Endothelial cell of umbilical vein (primary cell): ENCODE results near the gene INPP4B. TPM values are rescaled to one million over a fixed set of nuclear protein-coding genes. Genes with fewer than 3 reads are reported as not detected.

Experiments used
- BruUV-seq: library from RNA; stranded (reverse); fragments of 400-500 nt; replicated peaks from 2 replicates; lab custom pipeline; 2021; lab: Mats Ljungman, UMichigan
- CTCF ChIA-PET: fragments of 300-600, 350-600 bp; sonication (Branson Sonifier 250); formaldehyde crosslinking; loops from one replicate; lab custom pipeline; 2021; ENCODE audit warnings: antibody characterized with exemption, inconsistent platforms; lab: Charles Lee
- POLR2A ChIA-PET: fragments of 300-600, 350-600 bp; sonication (Branson Sonifier 250); formaldehyde crosslinking; loops from one replicate; lab custom pipeline; 2021; ENCODE audit warnings: antibody characterized with exemption, inconsistent platforms; lab: Charles Lee
- DNase-seq: peaks from one replicate; pipeline ENCODE4 v3.0.0-alpha.2; 2011; ENCODE audit warnings: low read depth, low spot score
- FAIRE-seq: peaks from 2 replicates; lab custom pipeline; 2011; peaks lifted over from hg19 to GRCh38; lab: Jason Lieb, UNC
- H2AFZ ChIP-seq: 2 replicates; pipeline ENCODE4 v1.6.0; 2012; ENCODE audit warnings: low read depth, low read length, control low read depth, inconsistent platforms
- H3K27ac ChIP-seq: 2 replicates; pipeline ENCODE4 v1.5.1; 2011; ENCODE audit warnings: low read depth, mild to moderate bottlenecking, control low read depth, low read length, moderate library complexity; ENCODE audit not compliant: insufficient read depth
- H3K27me3 ChIP-seq, 2 experiments: 2 replicates each; pipeline versions ENCODE4 v1.6.0 to v1.6.1; 2011; ENCODE audit warnings: low read length in 2 of 2, mixed read lengths in 1 of 2; ENCODE audit not compliant: control insufficient read depth in 2 of 2, insufficient read depth in 2 of 2
- H3K36me3 ChIP-seq, 2 experiments: 2 replicates in 1 of 2; 3 replicates in 1 of 2; pipeline ENCODE4 v1.5.1; 2011; ENCODE audit warnings: low read length in 2 of 2, mild to moderate bottlenecking in 1 of 2, moderate library complexity in 1 of 2; ENCODE audit not compliant: control insufficient read depth in 2 of 2, insufficient read depth in 2 of 2; ENCODE audit errors: extremely low read depth in 1 of 2
- H3K4me1 ChIP-seq: 3 replicates; pipeline ENCODE4 v1.5.1; 2011; ENCODE audit warnings: mild to moderate bottlenecking, low read length; ENCODE audit not compliant: control insufficient read depth, insufficient read depth; ENCODE audit errors: extremely low read depth
- H3K4me2 ChIP-seq: 2 replicates; pipeline ENCODE4 v1.6.1; 2011; ENCODE audit warnings: low read length, control low read depth, mixed read lengths; ENCODE audit not compliant: insufficient read depth
- H3K4me3 ChIP-seq, 3 experiments: fragments of 200-600 bp in 1 of 3; sonication (generic), shearing (Covaris generic) in 1 of 3; replicated peaks in 1 of 3; 2 replicates each; pipeline ENCODE4 v1.5.1; 2011 to 2016; ENCODE audit warnings: control low read depth in 3 of 3, low read length in 3 of 3, mild to moderate bottlenecking in 2 of 3, inconsistent platforms in 1 of 3, low read depth in 1 of 3, moderate library complexity in 1 of 3; ENCODE audit not compliant: insufficient read depth in 1 of 3
- H3K79me2 ChIP-seq: 2 replicates; pipeline ENCODE4 v1.6.0; 2012; ENCODE audit warnings: low read length, inconsistent platforms; ENCODE audit not compliant: control insufficient read depth, insufficient read depth
- H3K9ac ChIP-seq: replicated peaks from 2 replicates; pipeline ENCODE3; 2011; ENCODE audit warnings: low read length, control low read depth; ENCODE audit not compliant: insufficient read depth; ENCODE audit errors: extremely low read depth
- H3K9me1 ChIP-seq: replicated peaks from 3 replicates; pipeline ENCODE4 v1.6.0; 2011; ENCODE audit warnings: mild to moderate bottlenecking, low read length; ENCODE audit not compliant: control insufficient read depth, insufficient read depth; ENCODE audit errors: extremely low read depth
- H3K9me3 ChIP-seq: replicated peaks from 2 replicates; pipeline ENCODE4 v1.5.1; 2012; ENCODE audit warnings: low read length, inconsistent platforms; ENCODE audit not compliant: control insufficient read depth, insufficient read depth
- H4K20me1 ChIP-seq: replicated peaks from 2 replicates; pipeline ENCODE3; 2011; ENCODE audit warnings: mild to moderate bottlenecking, low read length; ENCODE audit not compliant: control insufficient read depth, insufficient read depth; ENCODE audit errors: extremely low read depth
- EZH2 ChIP-seq: IDR thresholded peaks from 2 replicates; pipeline ENCODE4 v1.6.1; 2012; ENCODE audit warnings: borderline replicate concordance, low read depth, mild to moderate bottlenecking, moderate library complexity, low read length, inconsistent platforms; ENCODE audit not compliant: severe bottlenecking
- FOS ChIP-seq: IDR thresholded peaks from 2 replicates; pipeline ENCODE4 v1.6.1; 2011; ENCODE audit warnings: mild to moderate bottlenecking, low read length, moderate library complexity, borderline replicate concordance; ENCODE audit not compliant: insufficient read depth
- GATA2 ChIP-seq: IDR thresholded peaks from 2 replicates; pipeline ENCODE4 v1.7.0; 2011; ENCODE audit warnings: low read depth, mild to moderate bottlenecking, moderate library complexity, mixed read lengths, low read length; ENCODE audit not compliant: insufficient read length, insufficient read depth
- JUN ChIP-seq: IDR thresholded peaks from 2 replicates; pipeline ENCODE4 v1.6.1; 2011; ENCODE audit warnings: borderline replicate concordance, low read depth; ENCODE audit not compliant: insufficient read length, insufficient read depth
- MYC ChIP-seq: IDR thresholded peaks from one replicate; pipeline ENCODE4 v1.6.1; 2011; ENCODE audit warnings: mild to moderate bottlenecking, low read depth, low read length
- POLR2A ChIP-seq: IDR thresholded peaks from 2 replicates; pipeline ENCODE4 v1.6.1; 2012; ENCODE audit warnings: low read depth, mild to moderate bottlenecking, control low read depth, low read length
- POLR2AphosphoS5 ChIP-seq: IDR thresholded peaks from 2 replicates; pipeline ENCODE4 v1.6.1; 2012; ENCODE audit warnings: low read depth, mild to moderate bottlenecking, control low read depth, low read length, moderate library complexity; ENCODE audit not compliant: insufficient read depth
- dilution Hi-C: fragments of 300-500 bp; cut with MboI; formaldehyde crosslinking; loops from one replicate; pipeline ENCODE4 v1.15.0; 2019; ENCODE audit warnings: low sequenced_read_pairs; ENCODE audit not compliant: extremely low pct_ligation_motif_present
- intact Hi-C: fragments of 100-400 bp; cut with micrococcal nuclease; formaldehyde crosslinking; loops from one replicate; pipeline ENCODE4 v1.10.0; 2022
- polyA plus RNA-seq, 4 experiments: library from polyadenylated mRNA; depleted of rRNA in 3 of 4; stranded (reverse) in 3 of 4; unstranded in 1 of 4; fragments of >200 nt; gene quantifications; 2 replicates each; pipeline versions ENCODE4 v1.2.1 to v1.2.3, GENCODE V29; 2011 to 2012; ENCODE audit warnings: missing spikeins in 1 of 4
- total RNA-seq: library from RNA; stranded (reverse); gene quantifications from 2 replicates; pipeline ENCODE4 v1.2.3, GENCODE V29; 2021
- TF ChIP-seq, protein P1 (sequence below): IDR thresholded peaks from 2 replicates; pipeline ENCODE4 v1.6.1; 2011; ENCODE audit not compliant: insufficient read depth, insufficient read length
- TF ChIP-seq, protein P2 (sequence below), 2 donors: IDR thresholded peaks; 1 replicate in 1 of 2; 2 replicates in 1 of 2; pipeline ENCODE4 v1.5.1; 2011; ENCODE audit warnings: low read length in 2 of 2, mild to moderate bottlenecking in 2 of 2, moderate library complexity in 2 of 2, control low read depth in 1 of 2, inconsistent platforms in 1 of 2, low read depth in 1 of 2; ENCODE audit not compliant: insufficient read depth in 1 of 2; ENCODE audit errors: extremely low read depth in 1 of 2

The INPP4B gene
- total and polyA plus RNA-seq, 2 donors (not counting 3 experiments of a cell fraction or from before 2014, with no cell fraction given), result 0.41 to 3.1 TPM

DNA sequence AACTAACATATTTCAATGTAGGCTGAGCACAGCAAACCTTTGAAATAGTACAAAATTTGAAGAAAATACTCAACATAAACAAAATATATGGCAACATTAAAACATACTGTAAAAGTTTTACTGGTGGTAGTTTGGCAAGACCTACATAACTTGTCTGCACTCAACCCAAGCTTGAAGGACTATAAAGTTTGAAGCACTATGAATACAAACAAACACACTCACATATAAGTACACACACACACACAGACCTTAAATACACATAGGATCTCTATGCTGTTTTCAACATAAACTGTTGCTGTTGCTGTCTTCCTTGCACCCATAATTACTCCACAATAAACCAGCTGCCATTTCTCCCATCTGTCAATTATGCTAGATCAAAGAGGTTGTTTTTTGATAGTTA, 620.1 kb downstream of the INPP4B start:
- no peak for DNase-seq
- Histone ChIP-seq H3K4me3 (no peak overlapping the region), H3K4me2 (no peak overlapping the region), H3K27me3 (no peaks in the 10 kb centered on the region), H3K79me2 (no peaks in the 10 kb centered on the region), H3K36me3 (no peaks in the 10 kb centered on the region), H4K20me1 (no peaks in the 10 kb centered on the region), H2AFZ (no peak overlapping the region), H3K4me1 (no peaks in the 10 kb centered on the region), H3K9me1 (no peaks in the 10 kb centered on the region), H3K9me3 (no peaks in the 10 kb centered on the region), H3K27ac (no peak overlapping the region), H3K9ac (no peak overlapping the region)
- intact Hi-C loops (no loop called here), dilution Hi-C loops (no loop called here)
- ChIA-PET POLR2A (no interaction called here), CTCF (no interaction called here)
- TF ChIP-seq FOS (no peak), POLR2AphosphoS5 (no peak), JUN (no peak), GATA2 (no peak), MYC (no peak), POLR2A (no peak), EZH2 (no peak)
- TF ChIP-seq, protein P1, sequence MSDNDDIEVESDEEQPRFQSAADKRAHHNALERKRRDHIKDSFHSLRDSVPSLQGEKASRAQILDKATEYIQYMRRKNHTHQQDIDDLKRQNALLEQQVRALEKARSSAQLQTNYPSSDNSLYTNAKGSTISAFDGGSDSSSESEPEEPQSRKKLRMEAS, result no peak
- TF ChIP-seq, protein P2, sequence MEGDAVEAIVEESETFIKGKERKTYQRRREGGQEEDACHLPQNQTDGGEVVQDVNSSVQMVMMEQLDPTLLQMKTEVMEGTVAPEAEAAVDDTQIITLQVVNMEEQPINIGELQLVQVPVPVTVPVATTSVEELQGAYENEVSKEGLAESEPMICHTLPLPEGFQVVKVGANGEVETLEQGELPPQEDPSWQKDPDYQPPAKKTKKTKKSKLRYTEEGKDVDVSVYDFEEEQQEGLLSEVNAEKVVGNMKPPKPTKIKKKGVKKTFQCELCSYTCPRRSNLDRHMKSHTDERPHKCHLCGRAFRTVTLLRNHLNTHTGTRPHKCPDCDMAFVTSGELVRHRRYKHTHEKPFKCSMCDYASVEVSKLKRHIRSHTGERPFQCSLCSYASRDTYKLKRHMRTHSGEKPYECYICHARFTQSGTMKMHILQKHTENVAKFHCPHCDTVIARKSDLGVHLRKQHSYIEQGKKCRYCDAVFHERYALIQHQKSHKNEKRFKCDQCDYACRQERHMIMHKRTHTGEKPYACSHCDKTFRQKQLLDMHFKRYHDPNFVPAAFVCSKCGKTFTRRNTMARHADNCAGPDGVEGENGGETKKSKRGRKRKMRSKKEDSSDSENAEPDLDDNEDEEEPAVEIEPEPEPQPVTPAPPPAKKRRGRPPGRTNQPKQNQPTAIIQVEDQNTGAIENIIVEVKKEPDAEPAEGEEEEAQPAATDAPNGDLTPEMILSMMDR (IDR thresholded peaks at IDR 0.05; ENCODE audit: extremely low read depth in 1 of 2, insufficient read depth in 1 of 2, low read depth in 1 of 2, low read length in 2 of 2), result no peak
- BruUV-seq, result no TSS peak
- FAIRE-seq, result no peak
